Measurements from ENCODE around the gene AOC2. TPM values are rescaled to one million over a fixed set of nuclear protein-coding genes. Genes with fewer than 3 reads are reported as not detected.

The AOC2 gene
- total and polyA plus RNA-seq, 2 experiments from 2014 or later, result 1.1 to 1.3 TPM

- H2AFZ ChIP-seq, result peak overlapping the region; percentile 92
- H3K27ac ChIP-seq, result peak overlapping the region; percentile 89
- no peaks in the 10 kb centered on the region for H3K36me3 ChIP-seq (replicated peaks; ENCODE audit: insufficient read depth, low read depth)
- peaks cover 6% of the 10 kb centered on the region for H3K4me1 ChIP-seq (ENCODE audit: insufficient read depth)
- peak overlapping the region; percentile 88 for H3K4me2 ChIP-seq
- H3K9me2 ChIP-seq (replicated peaks; ENCODE audit: insufficient read depth), result no peaks in the 10 kb centered on the region
- no peaks in the 10 kb centered on the region for H3K27me3 ChIP-seq
- peaks cover 37% of the 10 kb centered on the region for H3K79me2 ChIP-seq
- peak overlapping the region; percentile 47 for H3K4me3 ChIP-seq
- 64% methylated on average over 9 of the region's 9 CpGs for WGBS (ENCODE audit: low lambda C conversion rate, missing lambda C conversion rate)
- no peak for TF ChIP-seq EZH2 (IDR thresholded peaks at IDR 0.05; ENCODE audit: borderline replicate concordance)
- TF ChIP-seq CTCF (IDR thresholded peaks at IDR 0.05; ENCODE audit: poor library complexity), result no peak
- TF ChIP-seq EZH2phosphoT487 (IDR thresholded peaks at IDR 0.05; ENCODE audit: low read depth, severe bottlenecking, unreplicated experiment), result no peak
- H3K9me3 ChIP-seq (ENCODE audit: low read depth), result no peaks in the 10 kb centered on the region
- no peak for DNase-seq (ENCODE audit: low spot score)
- H4K20me1 ChIP-seq (ENCODE audit: insufficient read depth, poor library complexity, severe bottlenecking), result no peaks in the 10 kb centered on the region
Observed at GRCh38 chr17:42832213-42832933, 12.0 kb upstream of the AOC2 start.

GRCh38 chr17:42832934-42833766 is 11.2 kb upstream of the AOC2 start, which contains the start of gene PSME3:
PSME3 (plus strand) TSS chr17:42833397; CDS start chr17:42833632, 235 bp downstream.
- under 1% methylated on average over 62 of the region's 71 CpGs for WGBS (ENCODE audit: low lambda C conversion rate, missing lambda C conversion rate)
- TF ChIP-seq EZH2phosphoT487 (IDR thresholded peaks at IDR 0.05; ENCODE audit: low read depth, severe bottlenecking, unreplicated experiment) (no peak), EZH2 (IDR thresholded peaks at IDR 0.05; ENCODE audit: borderline replicate concordance) (no peak), CTCF (IDR thresholded peaks at IDR 0.05; ENCODE audit: poor library complexity) (no peak)
- no peaks in the 10 kb centered on the region for H3K27me3 ChIP-seq

GRCh38 chr17:42833767-42834422 is 10.5 kb upstream of the AOC2 start:
- TF ChIP-seq EZH2 (IDR thresholded peaks at IDR 0.05; ENCODE audit: borderline replicate concordance) (no peak), CTCF (IDR thresholded peaks at IDR 0.05; ENCODE audit: poor library complexity) (no peak), EZH2phosphoT487 (IDR thresholded peaks at IDR 0.05; ENCODE audit: low read depth, severe bottlenecking, unreplicated experiment) (no peak)
- H3K79me2 ChIP-seq, result peaks cover 37% of the 10 kb centered on the region
- no peaks in the 10 kb centered on the region for H3K36me3 ChIP-seq (replicated peaks; ENCODE audit: insufficient read depth, low read depth)
- peak overlapping the region; percentile 47 for H3K4me3 ChIP-seq
- H3K9me2 ChIP-seq (replicated peaks; ENCODE audit: insufficient read depth), result no peaks in the 10 kb centered on the region
- WGBS (ENCODE audit: low lambda C conversion rate, missing lambda C conversion rate), result 6% methylated on average over 18 of the region's 18 CpGs
- H4K20me1 ChIP-seq (ENCODE audit: insufficient read depth, poor library complexity, severe bottlenecking), result no peaks in the 10 kb centered on the region
- peak overlapping the region; percentile 88 for H3K4me2 ChIP-seq
- peak; percentile 28 for DNase-seq (ENCODE audit: low spot score)
- peak overlapping the region; percentile 92 for H2AFZ ChIP-seq
- peak overlapping the region; percentile 89 for H3K27ac ChIP-seq
- H3K4me1 ChIP-seq (ENCODE audit: insufficient read depth), result peaks cover 6% of the 10 kb centered on the region
- no peaks in the 10 kb centered on the region for H3K9me3 ChIP-seq (ENCODE audit: low read depth)
- no peaks in the 10 kb centered on the region for H3K27me3 ChIP-seq

More at GRCh38 chr17:42832934-42833766, 11.2 kb upstream of the AOC2 start, which contains the start of gene PSME3:
- Histone ChIP-seq H3K4me1 (ENCODE audit: insufficient read depth) (peaks cover 6% of the 10 kb centered on the region), H3K79me2 (peaks cover 37% of the 10 kb centered on the region), H3K9me3 (ENCODE audit: low read depth) (no peaks in the 10 kb centered on the region), H3K27ac (peak within 1 kb of the TSS; percentile 89), H3K9me2 (replicated peaks; ENCODE audit: insufficient read depth) (no peaks in the 10 kb centered on the region), H3K36me3 (replicated peaks; ENCODE audit: insufficient read depth, low read depth) (no peaks in the 10 kb centered on the region), H3K4me2 (peak within 1 kb of the TSS; percentile 88), H3K4me3 (peak within 1 kb of the TSS; percentile 47), H4K20me1 (ENCODE audit: insufficient read depth, poor library complexity, severe bottlenecking) (no peaks in the 10 kb centered on the region), H2AFZ (peak within 1 kb of the TSS; percentile 92)
- DNase-seq (ENCODE audit: low spot score), result peak; percentile 93

Data from hepatocyte (in vitro differentiated cells).